Measurements from ENCODE around the gene ZIC1.

Gene ZIC1

DNA sequence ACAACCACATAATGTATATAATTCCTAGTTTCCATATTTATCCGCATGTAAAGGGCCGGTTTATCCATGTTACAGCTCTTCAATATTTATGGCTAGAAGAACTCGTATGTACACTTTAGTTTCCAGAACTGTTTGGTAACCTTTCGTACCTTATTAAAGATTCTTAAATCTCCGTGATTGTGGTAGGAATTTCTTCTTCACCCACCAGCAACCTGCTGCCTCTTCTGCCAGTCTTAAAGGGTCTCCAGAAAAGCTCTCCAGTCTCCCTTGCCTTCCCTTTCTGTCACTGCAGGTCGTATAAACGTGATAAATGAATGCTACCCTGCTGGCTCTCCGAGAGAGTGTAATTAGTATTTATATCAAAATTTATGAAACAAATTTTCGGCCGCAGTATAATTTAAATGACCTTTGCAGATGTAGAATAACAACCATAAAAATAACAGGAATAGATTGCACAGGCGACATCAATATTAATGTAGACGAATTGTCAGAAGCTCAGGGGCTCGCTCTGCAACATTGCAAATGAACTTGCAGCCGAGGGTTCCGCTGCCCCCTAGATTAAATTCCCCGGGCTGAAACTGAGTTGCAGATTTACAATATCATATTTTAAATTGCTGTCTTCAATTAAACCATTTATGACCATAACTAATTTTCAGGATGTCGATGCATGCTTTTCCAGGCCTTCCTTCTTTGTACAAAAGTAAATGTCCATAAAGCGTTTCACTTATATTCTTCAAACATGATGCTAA, 5.4 kb downstream of the ZIC1 start:
- H3K36me3 ChIP-seq (ENCODE audit: control insufficient read depth in 2 of 2, insufficient read depth in 1 of 2, low read length in 2 of 2) = no peaks in the 10 kb centered on the region
- no peaks in the 10 kb centered on the region for H3K9me3 ChIP-seq (ENCODE audit: control insufficient read depth, insufficient read depth, low read depth, low read length)
- CTCF ChIA-PET = no interaction called here
- POLR2A ChIA-PET = no interaction called here
- no peaks in the 10 kb centered on the region for H3K4me1 ChIP-seq (ENCODE audit: control insufficient read depth, insufficient read depth, low read length)
- H3K27ac ChIP-seq (ENCODE audit: extremely low read depth, low read depth, low read length) = no peak overlapping the region
- TF ChIP-seq ZNF549 (tag by site-specific recombination; IDR thresholded peaks at IDR 0.05) = no peak
- TF ChIP-seq, protein P1, sequence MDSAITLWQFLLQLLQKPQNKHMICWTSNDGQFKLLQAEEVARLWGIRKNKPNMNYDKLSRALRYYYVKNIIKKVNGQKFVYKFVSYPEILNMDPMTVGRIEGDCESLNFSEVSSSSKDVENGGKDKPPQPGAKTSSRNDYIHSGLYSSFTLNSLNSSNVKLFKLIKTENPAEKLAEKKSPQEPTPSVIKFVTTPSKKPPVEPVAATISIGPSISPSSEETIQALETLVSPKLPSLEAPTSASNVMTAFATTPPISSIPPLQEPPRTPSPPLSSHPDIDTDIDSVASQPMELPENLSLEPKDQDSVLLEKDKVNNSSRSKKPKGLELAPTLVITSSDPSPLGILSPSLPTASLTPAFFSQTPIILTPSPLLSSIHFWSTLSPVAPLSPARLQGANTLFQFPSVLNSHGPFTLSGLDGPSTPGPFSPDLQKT (IDR thresholded peaks at IDR 0.05; ENCODE audit: borderline replicate concordance, low read depth, low read length) = no peak
- no peak for TF ChIP-seq ZNF248 (tag by site-specific recombination; IDR thresholded peaks at IDR 0.05)
- TF ChIP-seq, protein P2, sequence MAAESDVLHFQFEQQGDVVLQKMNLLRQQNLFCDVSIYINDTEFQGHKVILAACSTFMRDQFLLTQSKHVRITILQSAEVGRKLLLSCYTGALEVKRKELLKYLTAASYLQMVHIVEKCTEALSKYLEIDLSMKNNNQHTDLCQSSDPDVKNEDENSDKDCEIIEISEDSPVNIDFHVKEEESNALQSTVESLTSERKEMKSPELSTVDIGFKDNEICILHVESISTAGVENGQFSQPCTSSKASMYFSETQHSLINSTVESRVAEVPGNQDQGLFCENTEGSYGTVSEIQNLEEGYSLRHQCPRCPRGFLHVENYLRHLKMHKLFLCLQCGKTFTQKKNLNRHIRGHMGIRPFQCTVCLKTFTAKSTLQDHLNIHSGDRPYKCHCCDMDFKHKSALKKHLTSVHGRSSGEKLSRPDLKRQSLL (tag by site-specific recombination; IDR thresholded peaks at IDR 0.05) = no peak
- no peak for TF ChIP-seq SP7 (tag by site-specific recombination; IDR thresholded peaks at IDR 0.05)
- TF ChIP-seq, protein P3, sequence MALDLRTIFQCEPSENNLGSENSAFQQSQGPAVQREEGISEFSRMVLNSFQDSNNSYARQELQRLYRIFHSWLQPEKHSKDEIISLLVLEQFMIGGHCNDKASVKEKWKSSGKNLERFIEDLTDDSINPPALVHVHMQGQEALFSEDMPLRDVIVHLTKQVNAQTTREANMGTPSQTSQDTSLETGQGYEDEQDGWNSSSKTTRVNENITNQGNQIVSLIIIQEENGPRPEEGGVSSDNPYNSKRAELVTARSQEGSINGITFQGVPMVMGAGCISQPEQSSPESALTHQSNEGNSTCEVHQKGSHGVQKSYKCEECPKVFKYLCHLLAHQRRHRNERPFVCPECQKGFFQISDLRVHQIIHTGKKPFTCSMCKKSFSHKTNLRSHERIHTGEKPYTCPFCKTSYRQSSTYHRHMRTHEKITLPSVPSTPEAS (tag by site-specific recombination; IDR thresholded peaks at IDR 0.05) = no peak
- TF ChIP-seq ZIC2 (tag by site-specific recombination; IDR thresholded peaks at IDR 0.05) = no peak
- no peak for TF ChIP-seq KLF7 (tag by site-specific recombination; IDR thresholded peaks at IDR 0.05; ENCODE audit: borderline replicate concordance)
- TF ChIP-seq, protein P4, sequence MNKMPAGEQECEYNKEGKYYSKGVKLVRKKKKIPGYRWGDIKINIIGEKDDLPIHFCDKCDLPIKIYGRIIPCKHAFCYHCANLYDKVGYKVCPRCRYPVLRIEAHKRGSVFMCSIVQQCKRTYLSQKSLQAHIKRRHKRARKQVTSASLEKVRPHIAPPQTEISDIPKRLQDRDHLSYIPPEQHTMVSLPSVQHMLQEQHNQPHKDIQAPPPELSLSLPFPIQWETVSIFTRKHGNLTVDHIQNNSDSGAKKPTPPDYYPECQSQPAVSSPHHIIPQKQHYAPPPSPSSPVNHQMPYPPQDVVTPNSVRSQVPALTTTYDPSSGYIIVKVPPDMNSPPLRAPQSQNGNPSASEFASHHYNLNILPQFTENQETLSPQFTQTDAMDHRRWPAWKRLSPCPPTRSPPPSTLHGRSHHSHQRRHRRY (tag by site-specific recombination; IDR thresholded peaks at IDR 0.05) = no peak
- no peak for TF ChIP-seq RBAK (tag by site-specific recombination; IDR thresholded peaks at IDR 0.05)
- TF ChIP-seq, protein P5, sequence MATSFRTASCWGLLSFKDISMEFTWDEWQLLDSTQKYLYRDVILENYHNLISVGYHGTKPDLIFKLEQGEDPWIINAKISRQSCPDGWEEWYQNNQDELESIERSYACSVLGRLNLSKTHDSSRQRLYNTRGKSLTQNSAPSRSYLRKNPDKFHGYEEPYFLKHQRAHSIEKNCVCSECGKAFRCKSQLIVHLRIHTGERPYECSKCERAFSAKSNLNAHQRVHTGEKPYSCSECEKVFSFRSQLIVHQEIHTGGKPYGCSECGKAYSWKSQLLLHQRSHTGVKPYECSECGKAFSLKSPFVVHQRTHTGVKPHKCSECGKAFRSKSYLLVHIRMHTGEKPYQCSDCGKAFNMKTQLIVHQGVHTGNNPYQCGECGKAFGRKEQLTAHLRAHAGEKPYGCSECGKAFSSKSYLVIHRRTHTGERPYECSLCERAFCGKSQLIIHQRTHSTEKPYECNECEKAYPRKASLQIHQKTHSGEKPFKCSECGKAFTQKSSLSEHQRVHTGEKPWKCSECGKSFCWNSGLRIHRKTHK (tag by site-specific recombination; IDR thresholded peaks at IDR 0.05) = no peak
- TF ChIP-seq, protein P6, sequence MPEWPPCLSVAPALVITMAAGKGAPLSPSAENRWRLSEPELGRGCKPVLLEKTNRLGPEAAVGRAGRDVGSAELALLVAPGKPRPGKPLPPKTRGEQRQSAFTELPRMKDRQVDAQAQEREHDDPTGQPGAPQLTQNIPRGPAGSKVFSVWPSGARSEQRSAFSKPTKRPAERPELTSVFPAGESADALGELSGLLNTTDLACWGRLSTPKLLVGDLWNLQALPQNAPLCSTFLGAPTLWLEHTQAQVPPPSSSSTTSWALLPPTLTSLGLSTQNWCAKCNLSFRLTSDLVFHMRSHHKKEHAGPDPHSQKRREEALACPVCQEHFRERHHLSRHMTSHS (tag by site-specific recombination; IDR thresholded peaks at IDR 0.05) = no peak
- no peak for TF ChIP-seq ZNF501 (tag by site-specific recombination; IDR thresholded peaks at IDR 0.05)
- TF ChIP-seq ZNF660 (tag by site-specific recombination; IDR thresholded peaks at IDR 0.05) = no peak
- TF ChIP-seq ZNF174 (tag by site-specific recombination; IDR thresholded peaks at IDR 0.05) = no peak
- no peak for TF ChIP-seq ZFP41 (tag by site-specific recombination; IDR thresholded peaks at IDR 0.05; ENCODE audit: borderline replicate concordance)
- no peak overlapping the region for H3K4me3 ChIP-seq (ENCODE audit: low read depth, low read length)

DNA sequence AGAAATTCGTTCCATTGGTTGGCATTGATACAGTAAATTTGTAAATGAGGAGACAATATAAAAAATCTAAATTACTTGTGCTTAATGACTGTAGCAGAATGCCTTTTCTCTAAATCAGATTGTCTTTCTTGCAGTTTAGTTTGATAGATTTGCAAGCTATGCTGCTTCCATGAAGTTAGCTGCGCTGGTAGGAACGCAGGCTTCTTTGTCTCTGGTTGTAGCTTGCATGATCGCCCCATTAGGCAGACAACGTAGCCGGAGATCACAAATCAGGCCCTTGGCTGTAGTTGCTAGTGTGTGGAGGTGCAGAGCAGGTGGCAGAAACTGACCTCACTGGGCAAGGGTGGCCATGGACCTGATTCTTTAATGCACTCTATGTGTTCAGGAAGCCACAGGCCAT, 6.1 kb downstream of the ZIC1 start:
- no peak overlapping the region for H3K4me3 ChIP-seq (ENCODE audit: low read depth, low read length)
- no peaks in the 10 kb centered on the region for H3K9me3 ChIP-seq (ENCODE audit: control insufficient read depth, insufficient read depth, low read depth, low read length)
- H3K27ac ChIP-seq (ENCODE audit: extremely low read depth, low read depth, low read length) = no peak overlapping the region
- no peaks in the 10 kb centered on the region for H3K4me1 ChIP-seq (ENCODE audit: control insufficient read depth, insufficient read depth, low read length)
- TF ChIP-seq ZFHX2 (tag by site-specific recombination; conservative IDR thresholded peaks at IDR 0.05) = no peak
- POLR2A ChIA-PET = no interaction called here
- H3K36me3 ChIP-seq (ENCODE audit: control insufficient read depth in 2 of 2, insufficient read depth in 1 of 2, low read length in 2 of 2) = no peaks in the 10 kb centered on the region
- CTCF ChIA-PET = no interaction called here

Measured in HEK293 (cell line).